NB4 (cell line): Measurements from ENCODE around the gene SUN5.

Experiments
- DNase-seq: peaks from one replicate; pipeline ENCODE4 v3.0.0; 2010; ENCODE audit warnings: low read depth
- H3K4me3 ChIP-seq: one replicate; pipeline ENCODE4 v1.5.1; 2011; ENCODE audit warnings: mild to moderate bottlenecking, low read depth, low read length, moderate library complexity
- CTCF ChIP-seq: IDR thresholded peaks from one replicate; pipeline ENCODE4 v1.5.1; 2012; ENCODE audit warnings: low read depth, low read length
- MAX ChIP-seq: IDR thresholded peaks from 2 replicates; pipeline ENCODE4 v1.6.1; 2011; ENCODE audit warnings: low read depth, low read length
- MYC ChIP-seq: IDR thresholded peaks from 2 replicates; pipeline ENCODE4 v1.6.1; 2011; ENCODE audit warnings: low read depth, low read length
- POLR2A ChIP-seq: IDR thresholded peaks from 2 replicates; pipeline ENCODE4 v1.6.1; 2011; ENCODE audit warnings: mild to moderate bottlenecking; ENCODE audit not compliant: insufficient read length; ENCODE audit errors: extremely low read depth

The SUN5 gene

GRCh38 chr20:32999603-33000250, 4.5 kb downstream of the SUN5 start:
- DNase-seq, result peak; percentile 22
- no peak overlapping the region for H3K4me3 ChIP-seq
- no peak for TF ChIP-seq CTCF
- TF ChIP-seq POLR2A, result no peak
- no peak for TF ChIP-seq MYC
- TF ChIP-seq MAX, result no peak

GRCh38 chr20:32997431-32997830, 6.8 kb downstream of the SUN5 start:
- no peak for TF ChIP-seq CTCF
- no peak for TF ChIP-seq MAX
- no peak for TF ChIP-seq POLR2A
- TF ChIP-seq MYC, result no peak
- no peak overlapping the region for H3K4me3 ChIP-seq
- no peak for DNase-seq

- H3K4me3 ChIP-seq, result no peak overlapping the region
- peak; percentile 15 for TF ChIP-seq CTCF
- TF ChIP-seq POLR2A, result no peak
- no peak for DNase-seq
Observed at GRCh38 chr20:32995802-32996201, 8.4 kb downstream of the SUN5 start.

- DNase-seq, result no peak
- H3K4me3 ChIP-seq, result no peak overlapping the region
- TF ChIP-seq POLR2A (no peak), MYC (no peak), MAX (no peak), CTCF (no peak)
Observed at GRCh38 chr20:32993496-32994050, 10.7 kb downstream of the SUN5 start.

- H3K4me3 ChIP-seq, result no peak overlapping the region
- TF ChIP-seq POLR2A, result no peak
- TF ChIP-seq CTCF, result no peak
- TF ChIP-seq MYC, result no peak
- TF ChIP-seq MAX, result no peak
- peak; percentile 45 for DNase-seq
Observed at GRCh38 chr20:32991792-32992641, 12.2 kb downstream of the SUN5 start.
